SK-N-SH (cell line): Measurements from ENCODE around the gene P2RX2. TPM values are rescaled to one million over a fixed set of nuclear protein-coding genes. Genes with fewer than 3 reads are reported as not detected.
A peak's percentile ranks its signal among the peaks of the same experiment; 100 is the strongest.

ENCODE experiments used
- CTCF ChIA-PET: fragments of 300-600, 350-600 bp; formaldehyde crosslinking; extraction: SDS; loops from one replicate; lab custom pipeline; 2021; lab: Yijun Ruan, JAX
- POLR2A ChIA-PET: fragments of 350-600 bp; sonication (Branson Sonifier 250); formaldehyde crosslinking; extraction: SDS; loops from one replicate; lab custom pipeline; 2020; ENCODE audit warnings: antibody characterized with exemption, inconsistent platforms; lab: Yijun Ruan, JAX
- DNase-seq: peaks from one replicate; pipeline ENCODE4 v3.0.0; 2012
- H2AFZ ChIP-seq: fragments of 200-600 bp; sonication (generic); 2 replicates; pipeline ENCODE4 v1.8.1; 2016; ENCODE audit warnings: antibody characterized with exemption, mild to moderate bottlenecking, low read depth
- H3F3A ChIP-seq: fragments of 200-600 bp; sonication (generic); replicated peaks from 2 replicates; pipeline ENCODE3; 2016; ENCODE audit warnings: antibody characterized with exemption, mild to moderate bottlenecking; ENCODE audit not compliant: insufficient read depth
- H3K27ac ChIP-seq, 2 experiments: fragments of 200-500 bp in 1 of 2; fragments of 200-600 bp in 1 of 2; sonication (Bioruptor generic) in 1 of 2; sonication (generic), shearing (Covaris generic) in 1 of 2; 2 replicates each; pipeline versions ENCODE4 v1.5.1 to v1.6.1; 2014 to 2016; ENCODE audit warnings: low read depth in 2 of 2, inconsistent platforms in 1 of 2, low read length in 1 of 2, mild to moderate bottlenecking in 1 of 2, mixed read lengths in 1 of 2
- H3K27me3 ChIP-seq: fragments of 200-600 bp; sonication (generic), shearing (Covaris generic); 2 replicates; pipeline ENCODE4 v1.6.1; 2016; ENCODE audit warnings: mixed run types; ENCODE audit not compliant: insufficient read depth
- H3K36me3 ChIP-seq, 2 experiments: fragments of 200-500 bp in 1 of 2; fragments of 200-600 bp in 1 of 2; sonication (Bioruptor generic) in 1 of 2; sonication (generic) in 1 of 2; replicated peaks in 1 of 2; 2 replicates each; pipeline versions ENCODE3 to v1.5.1; 2014 to 2016; ENCODE audit warnings: low read length in 1 of 2, mild to moderate bottlenecking in 1 of 2; ENCODE audit not compliant: insufficient read depth in 2 of 2, control insufficient read depth in 1 of 2
- H3K4me1 ChIP-seq, 2 experiments: fragments of 200-500 bp in 1 of 2; fragments of 200-600 bp in 1 of 2; sonication (Bioruptor generic) in 1 of 2; sonication (generic), shearing (Covaris generic) in 1 of 2; 2 replicates each; pipeline versions ENCODE4 v1.5.1 to v1.6.1; 2014 to 2016; ENCODE audit warnings: low read depth in 1 of 2, low read length in 1 of 2, mixed run types in 1 of 2; ENCODE audit not compliant: insufficient read depth in 2 of 2, control insufficient read depth in 1 of 2
- H3K4me2 ChIP-seq: fragments of 200-600 bp; sonication (generic), shearing (Covaris generic); 2 replicates; pipeline ENCODE4 v1.6.1; 2017; ENCODE audit warnings: mixed run types
- H3K4me3 ChIP-seq, 2 experiments: fragments of 200-500 bp in 1 of 2; fragments of 200-600 bp in 1 of 2; sonication (Bioruptor generic) in 1 of 2; sonication (generic), shearing (Covaris generic) in 1 of 2; 2 replicates each; pipeline versions ENCODE4 v1.5.1 to v1.8.1; 2014 to 2016; ENCODE audit warnings: low read depth in 2 of 2, inconsistent platforms in 1 of 2, low read length in 1 of 2, mild to moderate bottlenecking in 1 of 2, mixed read lengths in 1 of 2, moderate library complexity in 1 of 2
- H3K79me2 ChIP-seq: fragments of 200-600 bp; sonication (generic); 2 replicates; pipeline ENCODE4 v1.8.1; 2017; ENCODE audit warnings: mild to moderate bottlenecking; ENCODE audit not compliant: insufficient read depth
- H3K9ac ChIP-seq: fragments of 200-600 bp; sonication (generic); 2 replicates; pipeline ENCODE4 v1.6.1; 2017; ENCODE audit warnings: mixed run types
- H3K9me2 ChIP-seq: fragments of 200-600 bp; sonication (generic); 2 replicates; pipeline ENCODE4 v1.6.1; 2017; ENCODE audit warnings: mixed run types
- H3K9me3 ChIP-seq: fragments of 200-600 bp; sonication (generic); 2 replicates; pipeline ENCODE4 v1.6.1; 2017; ENCODE audit warnings: mixed run types, mild to moderate bottlenecking, moderate library complexity
- H4K20me1 ChIP-seq: fragments of 200-600 bp; sonication (generic); 2 replicates; pipeline ENCODE4 v1.6.1; 2017; ENCODE audit warnings: mild to moderate bottlenecking, mixed run types; ENCODE audit not compliant: insufficient read depth
- CHD2 ChIP-seq: fragments of 150-350 bp; IDR thresholded peaks from 2 replicates; pipeline ENCODE4 v1.6.1; 2018; ENCODE audit warnings: low read length; ENCODE audit not compliant: partially characterized antibody
- ELF1 ChIP-seq: IDR thresholded peaks from 2 replicates; pipeline ENCODE4 v1.4.0; 2012
- FOXJ3 ChIP-seq: sonication (generic); formaldehyde crosslinking; IDR thresholded peaks from 2 replicates; pipeline ENCODE4 v1.5.1; 2020; ENCODE audit warnings: mild to moderate bottlenecking, missing genetic modification reagents
- FOXM1 ChIP-seq: IDR thresholded peaks from 2 replicates; pipeline ENCODE4 v1.4.0; 2012; ENCODE audit warnings: low read depth, mild to moderate bottlenecking
- GATA2 ChIP-seq: sonication (generic); formaldehyde crosslinking; IDR thresholded peaks from 2 replicates; pipeline ENCODE4 v1.5.0; 2020; ENCODE audit warnings: mild to moderate bottlenecking, missing genetic modification reagents
- IRF3 ChIP-seq: fragments of 150-350 bp; IDR thresholded peaks from 2 replicates; pipeline ENCODE4 v1.6.1; 2016; ENCODE audit warnings: mild to moderate bottlenecking, low read depth, low read length
- JUND ChIP-seq: IDR thresholded peaks from 2 replicates; pipeline ENCODE4 v1.4.0; 2012
- MAX ChIP-seq: IDR thresholded peaks from 2 replicates; pipeline ENCODE4 v1.4.0; 2012; ENCODE audit warnings: low read depth
- MEF2A ChIP-seq: IDR thresholded peaks from 2 replicates; pipeline ENCODE4 v1.4.0; 2012; ENCODE audit warnings: low read depth, borderline replicate concordance
- POLR2AphosphoS5 ChIP-seq: IDR thresholded peaks from 2 replicates; pipeline ENCODE4 v1.6.1; 2012; ENCODE audit warnings: low read depth, low read length
- REST ChIP-seq: IDR thresholded peaks from 2 replicates; pipeline ENCODE4 v1.6.1; 2012; ENCODE audit warnings: mild to moderate bottlenecking, low read depth, low read length, moderate library complexity
- RFX5 ChIP-seq: IDR thresholded peaks from 2 replicates; pipeline ENCODE4 v1.6.1; 2012; ENCODE audit warnings: mild to moderate bottlenecking, improper control_type of control experiment, low read length
- SIN3A ChIP-seq: IDR thresholded peaks from 2 replicates; pipeline ENCODE4 v1.6.1; 2012; ENCODE audit warnings: low read depth, mild to moderate bottlenecking, low read length, moderate library complexity, borderline replicate concordance
- TAF1 ChIP-seq: IDR thresholded peaks from 2 replicates; pipeline ENCODE4 v1.6.1; 2012; ENCODE audit warnings: low read depth, mild to moderate bottlenecking, low read length, moderate library complexity, borderline replicate concordance
- TCF12 ChIP-seq: IDR thresholded peaks from 2 replicates; pipeline ENCODE4 v1.4.0; 2012
- TEAD4 ChIP-seq: IDR thresholded peaks from 2 replicates; pipeline ENCODE4 v1.4.0; 2012; ENCODE audit warnings: mild to moderate bottlenecking, borderline replicate concordance; ENCODE audit not compliant: insufficient read depth
- USF2 ChIP-seq: fragments of 150-350 bp; IDR thresholded peaks from 2 replicates; pipeline ENCODE4 v1.6.1; 2017; ENCODE audit warnings: antibody characterized with exemption, low read length, low read depth, borderline replicate concordance
- WGBS: methylation state at CpG from one replicate; pipeline ENCODE4 v1.1.6; 2017; ENCODE audit warnings: low lambda C conversion rate; 5-methylcytosine and 5-hydroxymethylcytosine counted together
- polyA plus RNA-seq, 3 experiments: library from polyadenylated mRNA; depleted of rRNA; stranded (reverse); fragments of >200 nt; gene quantifications; 2 replicates each; pipeline ENCODE4 v1.2.3, GENCODE V29; 2012

P2RX2 gene
- 0.03 TPM in 1 of 2 replicates, not detected in the other for polyA plus RNA-seq (2012; rRNA removed)
- not detected in 2 replicates for polyA plus RNA-seq (2012; cell fraction: cytosol; rRNA removed)
- polyA plus RNA-seq (2012; cell fraction: nucleus; rRNA removed) = 0.02 and 0.15 TPM in 2 replicates

GRCh38 chr12:132618683-132619043, at the start of gene P2RX2:
Gene P2RX2, plus strand, starts transcription at chr12:132618776. Its CDS starts 41 bp downstream, at chr12:132618817.
- ChIA-PET POLR2A (interaction anchor here (1.0 kb wide), 1 partner anchor 205 kb away, joined by 3 read pairs; no protein-coding TSS in a partner anchor), CTCF (interaction anchor here (0.8 to 6.2 kb wide), 7 partner anchors 15 to 205 kb away, joined by 3 to 71 read pairs (median 7); no protein-coding TSS in a partner anchor)
- Histone ChIP-seq H3K9me3 (no peaks in the 10 kb centered on the region), H3K9ac (no peak within 1 kb of the TSS), H3K79me2 (no peaks in the 10 kb centered on the region), H3K36me3 (no peaks in the 10 kb centered on the region), H3K4me2 (no peak within 1 kb of the TSS; the same call in 1 of the 2 replicates), H3K27me3 (peaks cover 36% of the 10 kb centered on the region), H4K20me1 (no peaks in the 10 kb centered on the region), H3K9me2 (no peaks in the 10 kb centered on the region)
- WGBS = 0% methylated on average over 12 of the region's 49 CpGs
- peak; percentile 63 for DNase-seq
- no peak for TF ChIP-seq USF2
- no peak for TF ChIP-seq REST
- no peak for TF ChIP-seq POLR2AphosphoS5
- no peak for TF ChIP-seq CHD2
- TF ChIP-seq FOXM1 = no peak
- no peak for TF ChIP-seq GATA2 (CRISPR knock-in tag)
- TF ChIP-seq RFX5 = no peak
- TF ChIP-seq TAF1 = no peak
- no peak for TF ChIP-seq SIN3A
- no peak for TF ChIP-seq JUND
- TF ChIP-seq MAX = no peak
- TF ChIP-seq IRF3 = no peak
- no peak for TF ChIP-seq TCF12
- no peak for TF ChIP-seq MEF2A
- no peak for TF ChIP-seq ELF1
- no peak for TF ChIP-seq TEAD4
- TF ChIP-seq FOXJ3 = no peak
- TF ChIP-seq, all 33 proteins: peak for 0
- Histone ChIP-seq H3F3A (peaks cover 4% of the 10 kb centered on the region), H3K4me1 (peaks cover 0 to 15% of the 10 kb centered on the region in 2 experiments; a peak in 2 of 4 replicates), H2AFZ (no peak within 1 kb of the TSS), H3K4me3 (no peak within 1 kb of the TSS; a peak in 1 of 4 replicates), H3K27ac (no peak within 1 kb of the TSS)
